Measurements from ENCODE around the gene CEP112.

The CEP112 gene

GRCh38 chr17:65627891-65628643 lies 563.9 kb downstream of the CEP112 start:
- no peak overlapping the region for H3K4me3 ChIP-seq (ENCODE audit: low read depth, low read length)
- in situ Hi-C loops (cut with HindIII; ENCODE audit: low sequenced_read_pairs) = no loop called here
- TF ChIP-seq, protein P1, sequence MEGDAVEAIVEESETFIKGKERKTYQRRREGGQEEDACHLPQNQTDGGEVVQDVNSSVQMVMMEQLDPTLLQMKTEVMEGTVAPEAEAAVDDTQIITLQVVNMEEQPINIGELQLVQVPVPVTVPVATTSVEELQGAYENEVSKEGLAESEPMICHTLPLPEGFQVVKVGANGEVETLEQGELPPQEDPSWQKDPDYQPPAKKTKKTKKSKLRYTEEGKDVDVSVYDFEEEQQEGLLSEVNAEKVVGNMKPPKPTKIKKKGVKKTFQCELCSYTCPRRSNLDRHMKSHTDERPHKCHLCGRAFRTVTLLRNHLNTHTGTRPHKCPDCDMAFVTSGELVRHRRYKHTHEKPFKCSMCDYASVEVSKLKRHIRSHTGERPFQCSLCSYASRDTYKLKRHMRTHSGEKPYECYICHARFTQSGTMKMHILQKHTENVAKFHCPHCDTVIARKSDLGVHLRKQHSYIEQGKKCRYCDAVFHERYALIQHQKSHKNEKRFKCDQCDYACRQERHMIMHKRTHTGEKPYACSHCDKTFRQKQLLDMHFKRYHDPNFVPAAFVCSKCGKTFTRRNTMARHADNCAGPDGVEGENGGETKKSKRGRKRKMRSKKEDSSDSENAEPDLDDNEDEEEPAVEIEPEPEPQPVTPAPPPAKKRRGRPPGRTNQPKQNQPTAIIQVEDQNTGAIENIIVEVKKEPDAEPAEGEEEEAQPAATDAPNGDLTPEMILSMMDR (IDR thresholded peaks at IDR 0.05; ENCODE audit: low read depth, low read length) = no peak
- peak; percentile 89 for DNase-seq (ENCODE audit: low read depth, low spot score)

DNA sequence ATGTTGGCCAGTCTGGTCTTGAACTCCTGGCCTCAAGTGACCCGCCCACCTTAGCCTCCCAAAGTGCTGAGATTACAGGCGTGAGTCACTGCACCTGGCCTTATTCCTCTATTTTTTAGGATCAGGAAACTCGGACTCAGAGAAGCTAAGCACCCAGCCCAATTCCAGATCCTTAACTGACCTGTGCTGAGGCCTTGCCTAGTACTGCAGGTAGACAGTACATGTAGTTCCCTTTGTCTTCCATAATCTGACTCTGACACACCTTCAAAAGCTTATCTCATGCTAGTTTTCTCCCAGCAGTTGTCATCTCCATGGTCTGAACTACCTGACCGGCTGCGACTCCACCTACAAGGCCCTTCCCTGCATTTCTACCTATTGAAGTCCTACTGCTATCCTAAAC lies 564.8 kb downstream of the CEP112 start:
- no peak overlapping the region for H3K4me3 ChIP-seq (ENCODE audit: low read depth, low read length)
- DNase-seq (ENCODE audit: low read depth, low spot score) = no peak
- in situ Hi-C loops (cut with HindIII; ENCODE audit: low sequenced_read_pairs) = no loop called here
- TF ChIP-seq, protein P1 (IDR thresholded peaks at IDR 0.05; ENCODE audit: low read depth, low read length) = no peak

DNA sequence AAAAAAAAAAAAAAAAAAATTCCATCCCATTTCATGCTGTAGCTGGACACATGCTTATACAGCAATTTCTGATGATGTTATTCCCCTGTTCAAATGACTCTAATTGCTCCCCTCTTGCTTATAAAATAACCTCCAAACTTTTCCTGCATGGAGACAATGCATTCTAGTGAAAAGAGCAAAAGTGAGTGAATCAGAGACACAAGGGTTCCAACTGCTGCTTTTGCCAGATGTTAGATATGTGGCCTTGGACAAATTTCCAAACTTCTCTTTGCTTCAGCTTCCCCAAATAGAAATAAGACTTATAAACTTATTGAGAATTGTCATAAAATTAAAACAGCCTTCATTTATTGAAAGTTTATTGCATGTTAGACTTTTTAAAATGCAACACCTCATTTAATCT lies 565.5 kb downstream of the CEP112 start:
- TF ChIP-seq, protein P1 (IDR thresholded peaks at IDR 0.05; ENCODE audit: low read depth, low read length) = no peak
- H3K4me3 ChIP-seq (ENCODE audit: low read depth, low read length) = no peak overlapping the region
- in situ Hi-C loops (cut with HindIII; ENCODE audit: low sequenced_read_pairs) = no loop called here
- no peak for DNase-seq (ENCODE audit: low read depth, low spot score)

GRCh38 chr17:65618516-65618915 lies 573.4 kb downstream of the CEP112 start:
- DNase-seq (ENCODE audit: low read depth, low spot score) = no peak
- TF ChIP-seq, protein P1 (IDR thresholded peaks at IDR 0.05; ENCODE audit: low read depth, low read length) = no peak
- in situ Hi-C loops (cut with HindIII; ENCODE audit: low sequenced_read_pairs) = no loop called here
- no peak overlapping the region for H3K4me3 ChIP-seq (ENCODE audit: low read depth, low read length)

DNA sequence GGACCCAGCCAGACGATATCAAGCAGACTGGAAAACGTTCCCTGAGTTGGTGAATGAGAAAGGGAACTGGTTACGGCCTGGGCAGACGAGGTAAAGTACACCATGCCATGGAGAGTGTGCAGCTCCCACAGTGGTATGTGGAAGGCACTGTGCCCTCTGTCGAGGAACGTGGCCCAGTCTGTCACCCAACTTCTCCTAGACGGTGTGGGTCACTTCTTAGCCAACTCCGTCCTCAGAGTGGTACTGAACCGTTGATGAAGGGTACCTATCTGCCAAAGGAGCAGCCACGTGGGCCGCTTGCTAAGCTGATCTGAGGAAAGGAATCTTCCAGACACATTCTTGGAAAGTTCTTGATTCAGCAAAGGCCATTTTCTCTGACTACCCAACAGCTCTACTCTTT lies 574.4 kb downstream of the CEP112 start:
- no peak for DNase-seq (ENCODE audit: low read depth, low spot score)
- TF ChIP-seq, protein P1 (IDR thresholded peaks at IDR 0.05; ENCODE audit: low read depth, low read length) = no peak
- no peak overlapping the region for H3K4me3 ChIP-seq (ENCODE audit: low read depth, low read length)
- in situ Hi-C loops (cut with HindIII; ENCODE audit: low sequenced_read_pairs) = no loop called here

GRCh38 chr17:65609749-65610148 lies 582.2 kb downstream of the CEP112 start:
- no peak for DNase-seq (ENCODE audit: low read depth, low spot score)
- TF ChIP-seq, protein P1 (IDR thresholded peaks at IDR 0.05; ENCODE audit: low read depth, low read length) = no peak
- no peak overlapping the region for H3K4me3 ChIP-seq (ENCODE audit: low read depth, low read length)
- in situ Hi-C loops (cut with HindIII; ENCODE audit: low sequenced_read_pairs) = no loop called here
